Keratinocyte (primary cell): ENCODE data around the gene MDN1.

Experiments
- CTCF ChIP-seq, 3 experiments: IDR thresholded peaks in 1 of 3; conservative IDR thresholded peaks in 1 of 3; optimal IDR thresholded peaks in 1 of 3; 2 replicates in 2 of 3; 3 replicates in 1 of 3; pipeline versions ENCODE3 to v1.5.1; 2011; ENCODE audit warnings: low read length in 3 of 3, mild to moderate bottlenecking in 3 of 3, moderate library complexity in 2 of 3, control low read depth in 1 of 3, inconsistent platforms in 1 of 3; ENCODE audit not compliant: insufficient read depth in 2 of 3; ENCODE audit errors: extremely low read depth in 1 of 3
- EZH2 ChIP-seq: IDR thresholded peaks from one replicate; pipeline ENCODE4 v1.6.1; 2012; ENCODE audit warnings: inconsistent platforms, mild to moderate bottlenecking, low read length, moderate library complexity

GRCh38 chr6:89818977-89819335 lies 638 bp downstream of the MDN1 start:
- TF ChIP-seq CTCF (optimal IDR thresholded peaks at IDR 0.05 in 1 of 3, IDR thresholded peaks at IDR 0.05 in 1 of 3, conservative IDR thresholded peaks at IDR 0.05 in 1 of 3; ENCODE audit: extremely low read depth in 1 of 3, insufficient read depth in 2 of 3, low read length in 3 of 3) (peak in 1 of 3 experiments; percentile 24), EZH2 (no peak)
